SK-N-MC (cell line): ENCODE results near the gene FGFR4.

Source experiments
- DNase-seq: peaks from one replicate; pipeline ENCODE4 v3.0.0-alpha.2; 2011; ENCODE audit warnings: low read depth, low spot score
- H3K27ac ChIP-seq: fragments of 200-600 bp; sonication (generic); 2 replicates; pipeline ENCODE4 v1.5.1; 2016; ENCODE audit warnings: mixed run types
- H3K36me3 ChIP-seq: fragments of 200-600 bp; sonication (generic); 2 replicates; pipeline ENCODE4 v1.6.1; 2017; ENCODE audit warnings: antibody characterized with exemption, low read length, mixed read lengths; ENCODE audit not compliant: insufficient read depth
- H3K4me3 ChIP-seq: fragments of 200-600 bp; sonication (generic); 2 replicates; pipeline ENCODE4 v1.5.1; 2016
- H3K9ac ChIP-seq: fragments of 200-600 bp; sonication (generic); 2 replicates; pipeline ENCODE4 v1.8.0; 2017; ENCODE audit warnings: mixed run types, mixed read lengths; ENCODE audit not compliant: insufficient read length
- H3K9me3 ChIP-seq: fragments of 200-600 bp; sonication (generic); 2 replicates; pipeline ENCODE4 v1.6.1; 2017; ENCODE audit warnings: low read depth, mild to moderate bottlenecking, antibody characterized with exemption, low read length, moderate library complexity, mixed read lengths
- EZH2 ChIP-seq: fragments of 200-600 bp; sonication (generic); IDR thresholded peaks from one replicate; pipeline ENCODE4 v1.6.1; 2017; ENCODE audit warnings: antibody characterized with exemption
- FOXP2 ChIP-seq: optimal IDR thresholded peaks from 2 replicates; pipeline ENCODE3; 2011; ENCODE audit warnings: mild to moderate bottlenecking, moderate library complexity; ENCODE audit not compliant: insufficient read depth; ENCODE audit errors: extremely low read length, control extremely low read depth
- POLR2AphosphoS5 ChIP-seq: IDR thresholded peaks from 2 replicates; pipeline ENCODE4 v1.6.1; 2012; ENCODE audit warnings: mild to moderate bottlenecking, low read depth, low read length, borderline replicate concordance

Gene FGFR4

DNA sequence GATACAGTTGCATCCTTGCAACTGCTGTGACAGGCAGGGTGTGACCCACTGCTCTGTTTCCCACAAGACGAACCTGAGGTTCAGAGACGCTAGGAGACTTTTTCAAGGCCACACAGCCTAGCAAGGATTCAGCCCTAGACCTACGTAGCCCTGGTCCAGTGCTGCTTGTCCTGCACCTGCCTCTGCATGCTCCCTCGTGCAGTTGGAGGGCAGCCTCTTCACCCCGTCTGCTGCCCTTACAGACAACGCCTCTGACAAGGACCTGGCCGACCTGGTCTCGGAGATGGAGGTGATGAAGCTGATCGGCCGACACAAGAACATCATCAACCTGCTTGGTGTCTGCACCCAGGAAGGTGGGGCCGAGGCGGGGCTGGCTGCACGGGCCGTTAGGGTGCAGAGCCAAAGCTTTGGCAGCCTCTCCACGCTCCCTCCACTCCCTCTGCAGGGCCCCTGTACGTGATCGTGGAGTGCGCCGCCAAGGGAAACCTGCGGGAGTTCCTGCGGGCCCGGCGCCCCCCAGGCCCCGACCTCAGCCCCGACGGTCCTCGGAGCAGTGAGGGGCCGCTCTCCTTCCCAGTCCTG is 8.5 kb downstream of the FGFR4 start:
- DNase-seq, result no peak
- no peak overlapping the region for H3K4me3 ChIP-seq
- no peaks in the 10 kb centered on the region for H3K9me3 ChIP-seq
- H3K27ac ChIP-seq, result no peak overlapping the region
- TF ChIP-seq POLR2AphosphoS5 (no peak), FOXP2 (no peak), EZH2 (no peak)
- no peak overlapping the region for H3K9ac ChIP-seq
- no peaks in the 10 kb centered on the region for H3K36me3 ChIP-seq

DNA sequence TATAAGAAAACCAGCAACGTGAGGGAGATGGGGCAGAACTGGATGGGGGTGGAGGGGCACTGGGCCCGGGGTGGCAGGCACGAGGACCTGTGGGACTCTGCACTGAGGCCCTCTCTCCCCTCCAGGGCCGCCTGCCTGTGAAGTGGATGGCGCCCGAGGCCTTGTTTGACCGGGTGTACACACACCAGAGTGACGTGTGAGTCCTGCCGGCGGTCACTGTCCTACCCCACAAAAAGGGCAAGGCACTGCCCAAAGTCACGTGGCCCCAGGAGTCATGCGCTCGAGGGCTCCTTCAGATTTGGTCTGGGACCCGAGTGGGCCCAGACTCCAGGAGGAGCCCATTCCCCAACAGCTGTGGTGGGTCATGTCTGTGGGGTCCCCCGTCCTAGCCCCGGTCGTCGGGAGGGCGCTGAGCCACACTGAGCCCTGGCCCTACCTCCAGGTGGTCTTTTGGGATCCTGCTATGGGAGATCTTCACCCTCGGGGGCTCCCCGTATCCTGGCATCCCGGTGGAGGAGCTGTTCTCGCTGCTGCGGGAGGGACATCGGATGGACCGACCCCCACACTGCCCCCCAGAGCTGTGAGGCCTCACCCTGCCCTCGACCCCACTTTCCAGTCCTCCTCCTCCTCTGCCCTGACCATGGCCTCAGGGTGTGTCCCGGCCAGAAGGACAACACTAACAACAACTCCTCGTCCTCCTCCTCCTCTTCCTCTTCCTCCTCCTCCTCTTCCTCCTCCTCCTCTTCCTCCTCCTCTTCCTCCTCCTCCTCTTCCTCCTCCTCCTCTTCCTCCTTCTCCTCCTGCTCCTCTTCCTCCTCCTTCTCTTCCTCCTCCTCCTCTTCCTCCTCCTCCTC is 9.7 kb downstream of the FGFR4 start:
- Histone ChIP-seq H3K27ac (no peak overlapping the region), H3K9me3 (no peaks in the 10 kb centered on the region), H3K9ac (no peak overlapping the region), H3K36me3 (no peaks in the 10 kb centered on the region), H3K4me3 (no peak overlapping the region)
- TF ChIP-seq EZH2 (no peak), FOXP2 (no peak), POLR2AphosphoS5 (no peak)
- DNase-seq, result no peak

DNA sequence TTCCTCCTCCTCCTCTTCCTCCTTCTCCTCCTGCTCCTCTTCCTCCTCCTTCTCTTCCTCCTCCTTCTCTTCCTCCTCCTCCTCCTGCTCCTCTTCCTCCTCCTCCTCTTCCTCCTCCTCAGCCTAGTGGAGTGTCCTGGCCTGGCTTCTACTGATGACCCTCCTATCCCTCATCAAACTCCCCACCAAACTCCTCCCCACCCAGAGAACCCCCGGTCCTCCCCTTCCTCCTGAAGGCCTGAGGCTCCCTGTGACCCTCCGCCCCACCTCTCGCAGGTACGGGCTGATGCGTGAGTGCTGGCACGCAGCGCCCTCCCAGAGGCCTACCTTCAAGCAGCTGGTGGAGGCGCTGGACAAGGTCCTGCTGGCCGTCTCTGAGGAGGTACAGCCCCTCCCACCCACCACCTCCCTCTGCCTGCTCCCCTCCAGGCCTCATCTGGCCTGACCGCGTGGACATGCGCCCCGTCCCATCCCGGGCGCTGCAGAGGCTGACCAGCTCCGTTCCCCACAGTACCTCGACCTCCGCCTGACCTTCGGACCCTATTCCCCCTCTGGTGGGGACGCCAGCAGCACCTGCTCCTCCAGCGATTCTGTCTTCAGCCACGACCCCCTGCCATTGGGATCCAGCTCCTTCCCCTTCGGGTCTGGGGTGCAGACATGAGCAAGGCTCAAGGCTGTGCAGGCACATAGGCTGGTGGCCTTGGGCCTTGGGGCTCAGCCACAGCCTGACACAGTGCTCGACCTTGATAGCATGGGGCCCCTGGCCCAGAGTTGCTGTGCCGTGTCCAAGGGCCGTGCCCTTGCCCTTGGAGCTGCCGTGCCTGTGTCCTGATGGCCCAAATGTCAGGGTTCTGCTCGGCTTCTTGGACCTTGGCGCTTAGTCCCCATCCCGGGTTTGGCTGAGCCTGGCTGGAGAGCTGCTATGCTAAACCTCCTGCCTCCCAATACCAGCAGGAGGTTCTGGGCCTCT is 10.6 kb downstream of the FGFR4 start:
- H3K27ac ChIP-seq, result no peak overlapping the region
- no peaks in the 10 kb centered on the region for H3K36me3 ChIP-seq
- no peak overlapping the region for H3K4me3 ChIP-seq
- no peaks in the 10 kb centered on the region for H3K9me3 ChIP-seq
- no peak for TF ChIP-seq EZH2
- TF ChIP-seq FOXP2, result no peak
- no peak for TF ChIP-seq POLR2AphosphoS5
- H3K9ac ChIP-seq, result no peak overlapping the region
- DNase-seq, result no peak

DNA sequence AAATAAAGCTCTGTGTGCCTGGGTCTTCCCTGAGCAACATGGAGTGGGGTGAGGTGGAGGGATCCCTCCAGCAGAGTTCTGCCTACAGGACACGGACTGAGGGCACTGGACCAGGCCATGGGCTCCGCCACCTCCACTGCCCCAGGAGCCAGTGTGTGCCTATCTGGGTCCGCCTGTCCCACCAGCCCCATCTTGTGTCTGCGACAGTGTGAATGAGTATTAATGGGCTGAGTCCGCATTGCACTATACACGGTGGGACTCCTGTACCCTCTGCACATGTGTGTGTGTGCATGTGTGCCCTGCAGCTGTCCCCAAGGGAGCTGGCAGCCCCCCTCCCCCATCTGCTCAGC is 11.4 kb downstream of the FGFR4 start:
- TF ChIP-seq POLR2AphosphoS5, result no peak
- no peak for TF ChIP-seq FOXP2
- TF ChIP-seq EZH2, result no peak

DNA sequence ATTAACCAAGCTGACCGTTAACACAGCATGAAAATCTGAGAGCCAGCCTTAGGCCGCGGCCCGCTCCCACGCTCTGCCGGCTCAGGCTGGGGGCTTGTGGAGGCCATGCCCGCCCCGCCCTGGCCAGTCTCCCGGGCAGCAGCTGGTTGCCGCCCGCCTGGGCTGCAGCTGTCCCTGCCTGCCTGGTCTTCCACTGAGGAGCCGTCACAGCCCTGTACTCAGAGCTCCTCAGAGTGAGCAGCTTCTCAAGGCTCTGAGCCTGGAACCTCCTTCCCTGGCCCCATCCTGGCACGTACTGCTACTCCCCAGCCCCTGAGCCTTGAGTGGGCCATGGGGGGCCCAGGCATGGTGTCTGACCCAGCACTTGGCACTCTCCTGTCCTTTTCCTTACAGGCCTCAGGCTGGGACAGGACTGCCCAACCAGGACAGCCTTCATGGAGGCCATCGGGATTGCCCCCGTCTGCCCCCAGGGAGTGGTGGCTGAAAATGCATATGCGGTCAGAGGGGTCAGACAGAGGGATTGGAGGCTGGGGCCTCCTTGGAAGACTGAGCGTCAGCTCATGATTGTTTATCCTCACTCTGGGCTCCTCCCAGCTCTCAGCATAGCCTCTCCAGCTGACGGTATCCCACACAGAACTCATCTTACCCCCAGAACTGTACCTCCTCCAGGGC is 11.9 kb downstream of the FGFR4 start:
- Histone ChIP-seq H3K36me3 (no peaks in the 10 kb centered on the region), H3K27ac (no peak overlapping the region), H3K9ac (no peak overlapping the region), H3K9me3 (no peaks in the 10 kb centered on the region), H3K4me3 (no peak overlapping the region)
- TF ChIP-seq EZH2 (no peak), POLR2AphosphoS5 (0 out of 2 replicates have a peak, but pooled peaks have one; percentile 21)
- DNase-seq, result no peak

More for the DNA sequence above, 11.4 kb downstream of the FGFR4 start:
- no peak overlapping the region for H3K27ac ChIP-seq
- H3K9ac ChIP-seq, result no peak overlapping the region
- H3K36me3 ChIP-seq, result no peaks in the 10 kb centered on the region
- no peak overlapping the region for H3K4me3 ChIP-seq
- no peak for DNase-seq
- no peaks in the 10 kb centered on the region for H3K9me3 ChIP-seq

DNA sequence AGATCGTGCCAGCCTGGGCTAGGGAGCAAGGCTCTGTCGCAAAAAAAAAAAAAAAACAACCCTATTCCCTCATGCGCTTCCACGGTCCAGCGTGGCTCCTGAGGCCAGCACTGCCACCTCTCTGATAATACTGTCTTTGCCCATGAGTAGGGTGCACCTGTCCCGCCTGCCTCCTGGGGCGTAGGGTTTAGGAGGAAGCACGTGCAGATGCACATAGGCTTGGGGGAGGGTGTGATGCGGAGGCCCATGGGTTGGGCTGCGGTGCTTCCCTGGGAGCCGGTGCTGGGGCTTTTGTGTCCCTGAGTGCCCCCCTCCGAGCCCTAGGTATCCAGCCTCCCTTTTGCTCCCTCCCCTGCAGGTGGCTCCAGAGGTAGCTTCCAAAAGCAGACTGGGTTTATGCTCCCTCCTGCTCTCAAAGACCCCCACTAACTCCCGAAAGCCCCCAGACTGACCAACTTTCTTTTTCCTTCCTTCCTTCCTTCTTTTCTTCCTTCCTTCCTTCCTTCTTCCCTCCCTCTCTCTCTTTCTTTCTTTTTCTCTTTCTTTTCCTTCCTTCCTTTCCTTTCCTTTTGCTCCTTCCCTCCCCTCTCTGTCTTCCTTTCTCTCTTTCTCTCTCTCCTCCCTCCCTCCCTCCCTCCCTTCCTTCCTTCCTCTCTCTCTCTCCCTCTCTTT is 12.8 kb downstream of the FGFR4 start:
- DNase-seq, result no peak
- H3K9me3 ChIP-seq, result no peaks in the 10 kb centered on the region
- H3K9ac ChIP-seq, result no peak overlapping the region
- no peaks in the 10 kb centered on the region for H3K36me3 ChIP-seq
- H3K27ac ChIP-seq, result no peak overlapping the region
- TF ChIP-seq POLR2AphosphoS5 (no peak), FOXP2 (no peak), EZH2 (no peak)
- H3K4me3 ChIP-seq, result no peak overlapping the region

DNA sequence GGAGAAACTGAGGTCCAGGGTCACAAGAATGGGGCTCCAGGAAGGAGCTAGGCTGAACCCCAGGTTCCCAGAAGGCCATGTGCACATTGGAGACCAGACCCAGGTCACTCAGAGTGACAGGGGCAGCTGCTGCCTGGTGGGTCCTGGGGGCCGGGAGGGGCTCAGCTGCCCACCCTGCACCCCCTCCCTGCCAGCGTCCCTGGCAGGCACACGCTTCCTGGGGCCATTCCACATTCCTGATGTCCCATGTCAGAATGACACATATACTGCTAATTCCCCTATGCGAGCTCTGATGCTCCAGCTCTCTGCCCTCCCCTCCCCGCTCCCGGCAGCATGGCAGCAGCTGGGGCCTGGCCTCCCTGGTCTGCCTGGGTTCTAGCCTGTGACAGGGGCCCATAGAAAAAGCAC is 14.0 kb downstream of the FGFR4 start:
- DNase-seq, result no peak
- Histone ChIP-seq H3K36me3 (no peaks in the 10 kb centered on the region), H3K9me3 (no peaks in the 10 kb centered on the region), H3K27ac (no peak overlapping the region), H3K4me3 (no peak overlapping the region), H3K9ac (no peak overlapping the region)
- no peak for TF ChIP-seq FOXP2
- no peak for TF ChIP-seq POLR2AphosphoS5
- no peak for TF ChIP-seq EZH2
